Activated T-cell treated with anti-CD3 and anti-CD28 coated beads, Interleukin-2, amount 50 U/mL, for 24 hours (primary cell): ENCODE results near the gene USP2.
"Not testable (repeated sequence)": the region's sequence is repeated elsewhere in the genome, so short reads cannot be mapped to it uniquely, and the experiment has no call there.

Experiments
- DNase-seq: peaks from one replicate; pipeline ENCODE4 v3.0.0-alpha.2; 2020
- H3K27ac Mint-ChIP-seq: 2 replicates; pipeline ENCODE4 v1.8.0; 2020; ENCODE audit warnings: mild to moderate bottlenecking, mixed read lengths
- H3K27me3 Mint-ChIP-seq: 2 replicates; pipeline ENCODE4 v1.8.0; 2020; ENCODE audit warnings: mixed read lengths
- H3K36me3 Mint-ChIP-seq: 2 replicates; pipeline ENCODE4 v1.8.0; 2020; ENCODE audit warnings: low read depth, mixed read lengths
- H3K4me1 Mint-ChIP-seq: 2 replicates; pipeline ENCODE4 v1.8.0; 2020; ENCODE audit warnings: low read depth, mixed read lengths
- H3K4me3 Mint-ChIP-seq: 2 replicates; pipeline ENCODE4 v1.8.0; 2020; ENCODE audit warnings: mild to moderate bottlenecking, moderate library complexity, mixed read lengths
- H3K9me3 Mint-ChIP-seq: 2 replicates; pipeline ENCODE4 v1.8.0; 2020; ENCODE audit warnings: mixed read lengths

USP2 gene

DNA sequence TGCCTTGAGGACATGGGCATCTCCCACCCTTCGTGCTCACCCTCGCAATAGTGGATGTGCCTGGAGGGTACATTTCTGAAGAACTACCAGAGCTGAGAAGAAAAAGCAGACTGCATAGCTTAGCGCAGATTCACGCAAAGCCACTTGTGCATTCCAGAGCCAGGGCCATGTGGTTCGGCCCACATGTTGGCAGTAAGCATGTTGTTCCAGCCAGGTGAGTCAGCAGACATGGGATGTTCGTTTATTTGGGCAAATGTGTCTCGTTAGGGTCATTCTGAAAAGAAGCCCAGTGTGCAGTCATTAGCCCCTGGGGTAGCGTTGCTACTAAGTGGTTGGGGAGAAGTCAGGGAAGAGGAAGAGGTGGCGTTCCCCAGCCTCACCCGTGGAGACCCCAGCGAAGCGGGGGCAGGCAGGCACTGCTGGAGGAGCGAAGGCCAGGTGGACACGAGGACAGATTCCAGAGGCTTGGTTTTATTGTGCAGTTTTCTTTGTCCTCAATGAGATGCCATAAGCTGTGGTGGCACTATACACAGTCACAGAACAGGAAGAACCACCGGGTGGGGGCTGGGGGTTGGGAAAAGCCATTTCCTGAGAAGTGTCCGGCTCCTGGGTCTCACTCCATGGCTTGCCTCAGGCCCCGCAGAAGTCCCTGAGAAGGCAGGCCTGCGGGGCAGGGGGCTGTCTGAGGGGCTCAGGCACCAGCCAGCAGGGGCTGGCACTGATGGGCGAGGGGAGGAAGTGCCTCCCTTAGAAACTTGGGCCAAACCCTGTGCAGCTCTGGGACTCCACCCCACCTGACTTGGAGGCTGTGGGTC lies 36.4 kb upstream of the USP2 start:
- Mint-ChIP-seq H3K4me1 (peaks cover 12% of the 10 kb centered on the region), H3K9me3 (peaks cover 2% of the 10 kb centered on the region), H3K27ac (no peak overlapping the region), H3K4me3 (no peak overlapping the region), H3K27me3 (peaks cover 48% of the 10 kb centered on the region), H3K36me3 (no peaks in the 10 kb centered on the region)
- DNase-seq = no peak

DNA sequence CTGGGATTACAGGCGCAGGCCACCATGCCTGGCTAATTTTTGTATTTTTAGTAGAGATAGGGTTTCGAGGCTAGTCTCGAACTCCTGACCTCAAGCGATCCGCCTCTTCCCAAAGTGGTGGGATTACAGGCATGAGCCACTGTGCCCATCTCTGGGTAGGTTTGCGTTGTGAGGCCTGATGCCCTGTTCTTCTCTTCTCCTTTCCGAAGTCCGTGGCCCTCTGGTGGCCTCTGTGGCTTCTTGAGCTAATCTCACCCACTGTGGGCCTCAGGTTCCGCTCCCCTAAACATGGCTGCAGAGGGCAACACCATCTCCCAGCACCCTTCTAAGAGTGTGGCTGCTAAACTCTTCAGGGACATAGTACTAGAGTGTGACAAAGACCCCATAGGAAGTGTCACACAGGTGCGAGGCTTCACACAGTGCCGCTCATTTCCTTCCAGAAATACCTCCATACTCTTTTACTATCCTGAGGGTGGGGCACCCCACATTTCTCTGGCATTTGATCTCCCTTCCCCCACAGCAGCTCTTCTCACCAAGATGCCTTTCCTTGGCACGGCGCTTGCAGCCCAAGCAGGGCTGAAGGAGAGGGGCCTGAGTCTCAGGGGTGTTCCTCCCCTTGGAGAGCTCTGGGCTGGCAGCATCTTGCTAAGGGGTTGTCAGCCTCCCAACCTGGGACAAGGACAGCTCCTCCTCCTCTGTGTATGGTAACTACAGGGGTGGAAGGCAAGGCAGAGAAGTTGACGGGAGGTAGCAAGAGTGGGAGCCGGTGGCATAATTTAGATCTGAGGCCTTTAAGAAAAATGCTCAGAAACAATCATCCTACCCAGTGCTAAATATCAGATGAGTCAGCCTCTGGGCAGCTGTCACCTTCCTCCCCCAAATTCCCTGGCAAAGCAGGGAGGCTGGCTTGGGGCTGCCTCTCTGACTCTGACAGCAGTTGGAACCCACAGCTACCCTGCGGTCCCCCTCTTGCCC lies 35.4 kb upstream of the USP2 start:
- H3K36me3 Mint-ChIP-seq = no peaks in the 10 kb centered on the region
- H3K4me1 Mint-ChIP-seq = peaks cover 4% of the 10 kb centered on the region
- DNase-seq = no peak
- no peak overlapping the region for H3K4me3 Mint-ChIP-seq
- peaks cover 6% of the 10 kb centered on the region for H3K9me3 Mint-ChIP-seq
- no peak overlapping the region for H3K27ac Mint-ChIP-seq
- peaks cover 38% of the 10 kb centered on the region for H3K27me3 Mint-ChIP-seq

DNA sequence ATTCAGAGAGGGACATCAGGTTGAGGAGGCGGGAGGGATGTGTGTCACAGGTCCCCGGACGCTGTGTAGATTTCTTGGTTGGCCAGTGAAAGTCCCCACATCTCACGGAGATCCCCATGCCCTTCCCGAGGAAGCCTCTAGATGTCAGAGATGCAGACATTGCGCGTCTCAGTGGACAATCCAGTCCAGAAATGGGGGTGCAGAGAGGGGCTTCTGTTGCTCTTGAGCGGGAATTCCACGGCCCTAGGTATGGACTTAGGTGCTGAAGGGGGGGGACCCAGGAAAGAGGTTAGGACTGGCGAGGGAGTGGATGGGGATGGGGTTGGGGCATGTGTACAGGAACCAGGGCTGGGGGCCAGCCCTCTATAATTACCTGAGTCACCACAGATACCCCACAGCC lies 34.5 kb upstream of the USP2 start:
- Mint-ChIP-seq H3K27ac (no peak overlapping the region), H3K4me1 (no peaks in the 10 kb centered on the region), H3K9me3 (peaks cover 6% of the 10 kb centered on the region), H3K27me3 (peaks cover 30% of the 10 kb centered on the region), H3K36me3 (no peaks in the 10 kb centered on the region), H3K4me3 (no peak overlapping the region)
- no peak for DNase-seq

DNA sequence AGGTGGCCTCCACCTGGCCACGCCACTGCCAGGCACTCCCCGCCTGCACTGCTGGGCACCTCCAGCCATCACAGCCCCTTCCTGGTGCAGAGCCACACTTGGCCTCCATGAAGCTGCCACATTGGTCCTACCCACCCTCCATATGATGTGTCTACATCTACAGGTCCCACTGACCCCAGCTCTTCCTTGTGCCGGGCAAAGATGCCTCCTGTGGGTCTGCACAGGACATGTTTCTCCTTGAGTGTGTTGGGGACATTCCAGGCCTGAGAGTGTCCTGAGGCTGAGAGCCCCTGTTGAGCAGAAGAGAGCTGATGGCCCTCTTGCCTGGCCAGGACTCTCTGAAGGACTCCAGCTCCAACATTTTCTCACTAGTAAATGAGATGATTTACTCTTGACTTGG lies 34.0 kb upstream of the USP2 start:
- no peaks in the 10 kb centered on the region for H3K36me3 Mint-ChIP-seq
- no peak overlapping the region for H3K27ac Mint-ChIP-seq
- peaks cover 6% of the 10 kb centered on the region for H3K9me3 Mint-ChIP-seq
- H3K4me1 Mint-ChIP-seq = no peaks in the 10 kb centered on the region
- no peak for DNase-seq
- no peak overlapping the region for H3K4me3 Mint-ChIP-seq
- H3K27me3 Mint-ChIP-seq = peaks cover 25% of the 10 kb centered on the region

DNA sequence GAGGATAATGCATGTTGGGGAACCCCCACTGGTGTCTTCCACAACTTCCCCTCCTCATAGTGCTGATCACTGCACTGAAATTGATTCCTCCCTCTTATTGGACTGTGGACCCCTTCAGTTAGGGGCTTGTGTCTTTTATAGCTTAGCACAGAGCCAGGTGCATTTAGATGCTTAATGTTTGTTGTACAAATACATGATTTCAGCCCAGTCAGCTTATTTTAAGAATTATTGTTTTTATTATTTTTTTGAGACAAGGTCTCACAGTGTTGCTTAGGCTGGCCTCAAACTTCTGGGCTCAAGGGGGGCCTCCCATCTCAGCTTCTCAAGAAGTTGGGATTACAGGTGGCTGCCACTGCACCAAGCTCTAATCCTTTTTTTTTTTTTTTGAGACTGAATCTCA lies 33.2 kb upstream of the USP2 start:
- Mint-ChIP-seq H3K9me3 (peaks cover 6% of the 10 kb centered on the region), H3K36me3 (no peaks in the 10 kb centered on the region), H3K4me3 (no peak overlapping the region), H3K27me3 (peaks cover 17% of the 10 kb centered on the region), H3K27ac (no peak overlapping the region), H3K4me1 (no peaks in the 10 kb centered on the region)
- DNase-seq = no peak

DNA sequence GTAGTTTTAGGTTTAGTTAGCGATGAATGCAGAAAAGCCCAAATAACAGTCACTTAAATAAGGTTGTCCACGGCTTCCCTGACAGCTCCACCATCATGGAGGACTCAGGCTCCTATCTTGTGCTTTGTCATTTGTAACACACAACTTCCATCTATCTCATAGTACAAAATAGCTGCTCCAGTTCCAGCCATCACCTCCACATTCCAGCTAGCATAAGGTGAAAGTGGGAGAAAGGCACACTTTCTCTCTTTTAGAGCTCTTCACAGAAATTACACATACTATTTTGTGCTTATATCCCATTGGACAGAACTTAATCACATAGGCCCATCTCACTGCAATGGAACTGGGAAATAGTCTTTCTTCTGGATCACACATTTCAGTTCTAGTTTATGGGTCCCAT lies 32.8 kb upstream of the USP2 start:
- H3K9me3 Mint-ChIP-seq = peaks cover 6% of the 10 kb centered on the region
- no peak overlapping the region for H3K27ac Mint-ChIP-seq
- no peak for DNase-seq
- no peaks in the 10 kb centered on the region for H3K36me3 Mint-ChIP-seq
- peaks cover 13% of the 10 kb centered on the region for H3K27me3 Mint-ChIP-seq
- H3K4me1 Mint-ChIP-seq = no peaks in the 10 kb centered on the region
- no peak overlapping the region for H3K4me3 Mint-ChIP-seq

DNA sequence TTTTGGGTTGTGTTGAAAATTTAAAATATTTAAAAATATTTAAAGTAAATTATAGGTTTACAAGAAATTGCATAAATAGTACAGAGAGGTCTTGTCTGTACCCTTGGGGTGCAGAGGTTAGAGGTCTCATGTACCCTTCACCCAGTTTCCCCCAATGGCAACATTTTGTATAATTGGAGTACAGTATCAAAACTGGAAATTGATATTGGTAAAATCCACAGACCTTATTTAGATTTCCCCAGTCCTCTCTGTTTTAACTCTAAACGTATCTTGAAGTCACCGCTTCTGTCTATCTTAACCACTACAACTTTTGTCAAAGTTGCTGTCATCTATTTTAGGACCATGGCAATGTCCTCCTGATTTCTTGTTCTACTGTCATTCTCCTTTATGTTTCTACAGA lies 30.6 kb upstream of the USP2 start:
- Mint-ChIP-seq H3K27ac (no peak overlapping the region), H3K36me3 (no peaks in the 10 kb centered on the region), H3K9me3 (peaks cover 6% of the 10 kb centered on the region), H3K4me1 (no peaks in the 10 kb centered on the region), H3K4me3 (no peak overlapping the region), H3K27me3 (no peaks in the 10 kb centered on the region)
- no peak for DNase-seq

DNA sequence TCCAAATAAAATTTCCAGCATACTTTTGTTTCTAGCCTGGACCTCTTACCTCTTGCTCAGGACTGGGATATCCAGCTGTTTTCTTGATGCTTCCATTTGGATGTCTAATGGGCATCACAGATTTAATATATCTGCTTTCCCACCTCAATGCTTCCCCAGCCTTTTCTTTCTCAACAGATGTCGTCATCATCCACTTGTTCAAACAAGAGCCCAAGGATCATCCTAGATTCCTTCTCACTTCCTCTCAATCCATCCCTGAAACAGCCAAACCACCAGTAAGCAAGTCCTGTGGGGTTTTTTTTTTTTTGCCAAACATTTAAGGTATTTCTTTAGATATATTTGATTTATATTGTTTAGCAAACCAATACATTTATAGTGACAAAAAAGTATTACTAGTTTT lies 29.0 kb upstream of the USP2 start:
- Mint-ChIP-seq H3K27me3 (no peaks in the 10 kb centered on the region), H3K27ac (no peak overlapping the region), H3K9me3 (peaks cover 6% of the 10 kb centered on the region), H3K4me3 (no peak overlapping the region), H3K4me1 (no peaks in the 10 kb centered on the region), H3K36me3 (no peaks in the 10 kb centered on the region)
- DNase-seq = no peak

DNA sequence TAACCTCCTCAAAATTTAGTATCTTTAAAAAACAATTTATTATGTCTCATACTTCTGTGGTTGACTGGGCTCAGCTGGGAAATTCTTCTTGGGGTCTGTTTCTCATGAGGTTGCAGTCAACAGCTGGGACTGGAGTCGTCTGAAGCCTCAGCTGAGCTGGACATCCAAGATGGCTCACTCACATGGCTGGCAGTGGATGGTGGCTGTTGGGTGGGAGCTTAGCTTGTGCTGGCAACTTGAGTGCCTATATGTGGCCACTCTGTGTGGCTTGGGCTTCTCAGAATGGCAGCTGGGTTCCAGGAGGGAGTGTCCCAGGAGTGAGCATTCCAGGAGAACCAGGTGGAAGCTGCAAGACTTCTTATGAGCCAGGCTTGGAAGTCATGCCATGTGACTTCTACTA lies 28.2 kb upstream of the USP2 start:
- DNase-seq = no peak
- H3K27ac Mint-ChIP-seq = no peak overlapping the region
- H3K4me3 Mint-ChIP-seq = no peak overlapping the region
- no peaks in the 10 kb centered on the region for H3K27me3 Mint-ChIP-seq
- peaks cover 6% of the 10 kb centered on the region for H3K9me3 Mint-ChIP-seq
- H3K36me3 Mint-ChIP-seq = no peaks in the 10 kb centered on the region
- no peaks in the 10 kb centered on the region for H3K4me1 Mint-ChIP-seq

DNA sequence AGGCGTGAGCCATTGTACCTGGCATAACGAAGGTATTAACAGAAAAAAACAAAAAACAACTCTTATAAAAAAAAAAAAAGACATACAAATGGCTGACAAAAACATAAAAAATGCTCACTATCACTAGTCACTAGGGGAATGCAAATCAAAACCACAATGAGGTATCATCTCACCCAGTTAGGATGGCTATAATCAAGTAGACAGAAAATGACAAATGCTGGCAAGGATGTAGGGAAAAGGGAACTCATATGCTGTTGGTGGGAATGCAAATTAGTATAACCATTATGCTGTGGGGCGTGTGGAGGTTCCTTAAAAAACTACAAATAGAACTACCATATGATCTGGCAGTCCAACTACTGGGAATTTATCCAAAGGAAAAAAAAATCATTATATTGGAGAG lies 24.5 kb upstream of the USP2 start:
- H3K9me3 Mint-ChIP-seq = peaks cover 5% of the 10 kb centered on the region
- no peaks in the 10 kb centered on the region for H3K27me3 Mint-ChIP-seq
- H3K36me3 Mint-ChIP-seq = no peaks in the 10 kb centered on the region
- H3K27ac Mint-ChIP-seq = no peak overlapping the region
- DNase-seq = no peak
- H3K4me3 Mint-ChIP-seq = no peak overlapping the region
- H3K4me1 Mint-ChIP-seq = no peaks in the 10 kb centered on the region

DNA sequence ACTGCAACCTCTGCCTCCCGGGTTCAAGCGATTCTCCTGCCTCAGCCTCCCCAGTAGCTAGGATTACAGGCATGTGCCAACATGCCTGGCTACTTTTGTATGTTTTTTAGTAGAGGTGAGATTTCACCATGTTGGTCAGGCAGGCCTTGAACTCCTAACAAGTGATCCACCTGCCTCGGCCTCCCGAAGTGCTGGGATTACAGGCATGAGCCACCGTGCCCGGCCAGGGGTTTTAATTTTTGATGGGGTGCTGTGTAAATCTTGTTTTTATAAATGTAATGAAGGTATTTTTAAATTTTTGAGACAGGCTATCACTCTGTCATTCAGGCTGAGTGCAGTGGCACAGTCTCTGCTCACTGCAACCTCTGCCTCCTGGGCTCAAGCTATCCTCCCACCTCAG lies 24.0 kb upstream of the USP2 start:
- peaks cover 10% of the 10 kb centered on the region for H3K9me3 Mint-ChIP-seq
- H3K4me1 Mint-ChIP-seq, H3K27ac Mint-ChIP-seq, H3K36me3 Mint-ChIP-seq, H3K4me3 Mint-ChIP-seq, H3K27me3 Mint-ChIP-seq, DNase-seq: not testable (repeated sequence)

DNA sequence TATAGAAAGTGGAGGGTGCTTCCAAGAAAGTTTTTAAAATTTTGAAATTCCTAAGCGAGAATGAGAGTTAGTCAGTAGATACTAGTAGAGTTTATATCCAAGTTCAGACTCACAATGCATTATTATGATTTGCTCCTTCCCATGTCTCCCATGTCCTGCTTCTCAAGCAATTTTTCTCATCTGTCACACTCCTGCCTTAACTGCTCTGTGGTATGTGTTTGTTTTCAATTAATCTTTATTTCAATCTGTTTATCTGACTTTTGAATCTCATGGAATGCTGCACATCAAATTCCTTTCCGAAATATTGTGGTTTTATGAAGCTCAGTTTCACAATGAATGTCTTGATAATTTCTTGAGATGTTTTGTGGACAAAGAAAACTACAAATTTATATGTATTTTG lies 23.4 kb upstream of the USP2 start:
- Mint-ChIP-seq H3K36me3 (no peaks in the 10 kb centered on the region), H3K9me3 (peaks cover 13% of the 10 kb centered on the region), H3K4me3 (no peak overlapping the region), H3K4me1 (no peaks in the 10 kb centered on the region), H3K27ac (no peak overlapping the region), H3K27me3 (peaks cover 5% of the 10 kb centered on the region)
- no peak for DNase-seq

DNA sequence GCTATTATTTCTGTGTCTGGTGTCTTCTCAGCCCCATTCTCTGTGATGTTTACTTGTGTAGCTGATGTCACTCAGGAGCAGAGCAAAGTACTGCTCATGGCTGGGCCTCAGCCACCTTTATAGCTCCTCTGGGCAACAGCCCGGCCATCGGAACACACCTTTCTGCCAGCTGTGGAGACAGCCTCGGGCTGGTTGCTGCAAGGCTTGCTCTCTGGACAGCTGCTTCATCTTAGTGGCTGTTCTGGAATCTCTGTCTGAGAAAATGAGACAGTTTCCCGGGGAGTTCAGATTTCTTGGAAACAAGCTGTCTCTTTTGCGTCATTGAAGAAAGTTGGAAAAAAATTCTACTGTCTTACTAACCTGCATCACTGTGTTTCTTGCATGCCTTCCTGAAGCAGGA lies 21.5 kb upstream of the USP2 start:
- Mint-ChIP-seq H3K27me3 (peaks cover 9% of the 10 kb centered on the region), H3K27ac (no peak overlapping the region), H3K9me3 (peaks cover 29% of the 10 kb centered on the region), H3K4me3 (no peak overlapping the region), H3K36me3 (no peaks in the 10 kb centered on the region), H3K4me1 (no peaks in the 10 kb centered on the region)
- DNase-seq = no peak

DNA sequence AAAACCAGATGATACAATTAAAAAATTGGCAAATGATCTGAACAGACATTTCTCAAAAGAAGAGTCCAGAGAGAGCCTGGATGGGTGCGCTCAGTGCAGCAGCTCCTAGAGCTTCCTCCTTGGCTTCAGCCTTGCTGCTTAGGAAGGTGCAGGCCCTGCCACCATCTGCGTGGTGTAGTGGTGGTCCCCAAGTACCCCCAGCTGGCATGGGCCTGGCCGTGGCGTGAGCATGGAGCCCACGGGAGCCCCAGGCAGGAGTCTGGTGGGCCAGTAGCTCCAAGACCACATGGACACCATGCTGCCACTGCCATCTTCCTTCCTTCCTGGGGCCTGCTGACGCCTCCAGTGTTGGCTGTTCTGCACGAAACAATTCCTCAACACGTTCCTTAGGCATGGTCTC lies 21.0 kb upstream of the USP2 start:
- Mint-ChIP-seq H3K36me3 (no peaks in the 10 kb centered on the region), H3K27me3 (peaks cover 11% of the 10 kb centered on the region), H3K9me3 (peaks cover 34% of the 10 kb centered on the region), H3K4me3 (no peak overlapping the region), H3K27ac (no peak overlapping the region), H3K4me1 (no peaks in the 10 kb centered on the region)
- DNase-seq = no peak

DNA sequence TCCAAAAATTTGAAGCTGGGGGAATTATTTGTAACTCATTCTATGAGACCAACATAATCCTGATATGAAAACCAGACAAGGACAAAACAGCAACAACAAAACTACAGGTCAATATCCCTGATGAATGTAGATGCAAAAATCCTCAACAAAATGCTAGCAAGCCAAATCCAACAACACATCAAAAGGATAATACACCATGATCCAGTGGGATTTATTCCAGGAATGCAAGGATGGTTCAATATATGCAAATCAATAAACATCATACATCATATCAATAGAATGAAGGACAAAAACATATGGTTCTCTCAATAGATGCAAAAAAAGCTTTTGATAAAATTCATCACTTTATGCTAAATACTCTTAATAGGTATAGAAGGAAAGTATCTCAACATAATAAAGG lies 19.4 kb upstream of the USP2 start:
- H3K36me3 Mint-ChIP-seq = no peaks in the 10 kb centered on the region
- peaks cover 34% of the 10 kb centered on the region for H3K9me3 Mint-ChIP-seq
- DNase-seq = no peak
- H3K4me3 Mint-ChIP-seq = no peak overlapping the region
- no peak overlapping the region for H3K27ac Mint-ChIP-seq
- peaks cover 17% of the 10 kb centered on the region for H3K27me3 Mint-ChIP-seq
- H3K4me1 Mint-ChIP-seq = no peaks in the 10 kb centered on the region
